GM21786 (cell line): ENCODE data around the gene GTF2IRD1.
"Not testable (repeated sequence)": the region's sequence is repeated elsewhere in the genome, so short reads cannot be mapped to it uniquely, and the experiment has no call there.

Experiments
- ATAC-seq: cut with Tn5 transposase; IDR thresholded peaks from one replicate; pipeline ENCODE4 v1.9.1; 2021; ENCODE audit not compliant: unreplicated experiment

Gene GTF2IRD1

GRCh38 chr7:74627661-74628411 lies 174.1 kb downstream of the GTF2IRD1 start:
- ATAC-seq = no peak

GRCh38 chr7:74632505-74632904 lies 178.8 kb downstream of the GTF2IRD1 start:
- ATAC-seq = no peak

GRCh38 chr7:74633451-74633921 lies 179.8 kb downstream of the GTF2IRD1 start:
- no peak for ATAC-seq

GRCh38 chr7:74637745-74638144 lies 184.0 kb downstream of the GTF2IRD1 start:
- no peak for ATAC-seq

- ATAC-seq = peak; percentile 82
Measured at GRCh38 chr7:74650055-74650454, 196.3 kb downstream of the GTF2IRD1 start.

GRCh38 chr7:74650493-74651132 lies 196.9 kb downstream of the GTF2IRD1 start:
- peak; percentile 51 for ATAC-seq

GRCh38 chr7:74651133-74651504 lies 197.4 kb downstream of the GTF2IRD1 start:
- ATAC-seq = not testable (repeated sequence)
